ENCODE results near the gene PPP1R14B. TPM values are rescaled to one million over a fixed set of nuclear protein-coding genes. Genes with fewer than 3 reads are reported as not detected.

PPP1R14B gene
- total and polyA plus RNA-seq, 2 of the 13 experiments (the other 11 are each of a cell fraction or from before 2014, with no cell fraction given), result 110 to 148 TPM

DNA sequence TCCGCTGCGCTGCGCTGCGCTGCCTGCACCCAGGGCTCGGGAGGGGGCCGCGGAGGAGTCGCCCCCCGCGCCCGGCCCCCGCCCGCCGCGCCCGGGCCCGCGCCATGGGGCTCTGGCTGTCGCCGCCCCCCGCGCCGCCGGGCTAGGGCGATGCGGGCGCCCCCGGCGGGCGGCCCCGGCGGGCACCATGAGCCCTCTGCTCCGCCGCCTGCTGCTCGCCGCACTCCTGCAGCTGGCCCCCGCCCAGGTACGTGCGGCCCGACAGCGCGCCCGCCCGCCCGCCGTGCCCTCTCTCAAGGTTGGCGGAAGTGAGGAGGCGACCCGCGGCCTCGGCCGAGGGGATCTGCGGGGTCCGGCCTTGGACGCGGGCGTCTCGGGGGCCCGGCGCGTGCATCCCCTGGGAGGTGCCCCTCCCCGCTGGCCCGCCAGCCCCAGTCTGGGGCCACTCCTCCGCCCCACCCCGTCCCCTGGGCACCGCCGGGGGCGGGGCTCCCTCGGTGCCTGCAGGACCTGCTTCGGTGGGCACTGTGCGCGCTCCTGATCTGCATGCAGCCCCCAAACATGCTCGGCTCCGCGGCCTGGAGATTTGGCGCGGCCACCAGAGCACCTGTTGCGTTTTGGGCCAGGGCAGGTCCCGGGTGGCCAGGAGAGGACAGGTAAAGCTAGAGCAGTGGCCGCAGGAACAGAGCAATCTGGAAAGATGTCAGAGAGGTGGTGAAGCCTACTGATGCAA is 11.9 kb downstream of the PPP1R14B start (continued):
- 0 out of 2 replicates have a peak, but pooled peaks have one; percentile 59 for TF ChIP-seq AHR (CRISPR knock-in tag; IDR thresholded peaks at IDR 0.05)
- TF ChIP-seq MED8 (CRISPR knock-in tag; IDR thresholded peaks at IDR 0.05; ENCODE audit: insufficient replicate concordance), result no peak
- TF ChIP-seq, protein P1, sequence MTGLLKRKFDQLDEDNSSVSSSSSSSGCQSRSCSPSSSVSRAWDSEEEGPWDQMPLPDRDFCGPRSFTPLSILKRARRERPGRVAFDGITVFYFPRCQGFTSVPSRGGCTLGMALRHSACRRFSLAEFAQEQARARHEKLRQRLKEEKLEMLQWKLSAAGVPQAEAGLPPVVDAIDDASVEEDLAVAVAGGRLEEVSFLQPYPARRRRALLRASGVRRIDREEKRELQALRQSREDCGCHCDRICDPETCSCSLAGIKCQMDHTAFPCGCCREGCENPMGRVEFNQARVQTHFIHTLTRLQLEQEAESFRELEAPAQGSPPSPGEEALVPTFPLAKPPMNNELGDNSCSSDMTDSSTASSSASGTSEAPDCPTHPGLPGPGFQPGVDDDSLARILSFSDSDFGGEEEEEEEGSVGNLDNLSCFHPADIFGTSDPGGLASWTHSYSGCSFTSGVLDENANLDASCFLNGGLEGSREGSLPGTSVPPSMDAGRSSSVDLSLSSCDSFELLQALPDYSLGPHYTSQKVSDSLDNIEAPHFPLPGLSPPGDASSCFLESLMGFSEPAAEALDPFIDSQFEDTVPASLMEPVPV (CRISPR knock-in tag; IDR thresholded peaks at IDR 0.05), result no peak
- TF ChIP-seq SIN3B (IDR thresholded peaks at IDR 0.05; ENCODE audit: low read length), result no peak
- no peak; the same call in 1 of the 2 replicates for TF ChIP-seq PHF21A (CRISPR knock-in tag; IDR thresholded peaks at IDR 0.05)
- TF ChIP-seq, protein P2, sequence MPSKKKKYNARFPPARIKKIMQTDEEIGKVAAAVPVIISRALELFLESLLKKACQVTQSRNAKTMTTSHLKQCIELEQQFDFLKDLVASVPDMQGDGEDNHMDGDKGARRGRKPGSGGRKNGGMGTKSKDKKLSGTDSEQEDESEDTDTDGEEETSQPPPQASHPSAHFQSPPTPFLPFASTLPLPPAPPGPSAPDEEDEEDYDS (CRISPR knock-in tag; IDR thresholded peaks at IDR 0.05), result no peak
- TF ChIP-seq, protein P3, sequence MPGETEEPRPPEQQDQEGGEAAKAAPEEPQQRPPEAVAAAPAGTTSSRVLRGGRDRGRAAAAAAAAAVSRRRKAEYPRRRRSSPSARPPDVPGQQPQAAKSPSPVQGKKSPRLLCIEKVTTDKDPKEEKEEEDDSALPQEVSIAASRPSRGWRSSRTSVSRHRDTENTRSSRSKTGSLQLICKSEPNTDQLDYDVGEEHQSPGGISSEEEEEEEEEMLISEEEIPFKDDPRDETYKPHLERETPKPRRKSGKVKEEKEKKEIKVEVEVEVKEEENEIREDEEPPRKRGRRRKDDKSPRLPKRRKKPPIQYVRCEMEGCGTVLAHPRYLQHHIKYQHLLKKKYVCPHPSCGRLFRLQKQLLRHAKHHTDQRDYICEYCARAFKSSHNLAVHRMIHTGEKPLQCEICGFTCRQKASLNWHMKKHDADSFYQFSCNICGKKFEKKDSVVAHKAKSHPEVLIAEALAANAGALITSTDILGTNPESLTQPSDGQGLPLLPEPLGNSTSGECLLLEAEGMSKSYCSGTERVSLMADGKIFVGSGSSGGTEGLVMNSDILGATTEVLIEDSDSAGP (CRISPR knock-in tag; IDR thresholded peaks at IDR 0.05; ENCODE audit: borderline replicate concordance), result no peak
- no peak for TF ChIP-seq NFATC3 (CRISPR knock-in tag; IDR thresholded peaks at IDR 0.05)
- TF ChIP-seq SALL1 (CRISPR knock-in tag; IDR thresholded peaks at IDR 0.05), result peak; percentile 46; the same call in 1 of the 2 replicates
- TF ChIP-seq ZNF556 (CRISPR knock-in tag; IDR thresholded peaks at IDR 0.05; ENCODE audit: borderline replicate concordance), result no peak
- 0 out of 2 replicates have a peak, but pooled peaks have one; percentile 53 for TF ChIP-seq MXD4 (CRISPR knock-in tag; IDR thresholded peaks at IDR 0.05)
- no peak for TF ChIP-seq ZNF782 (CRISPR knock-in tag; IDR thresholded peaks at IDR 0.05; ENCODE audit: borderline replicate concordance)
- TF ChIP-seq SP4 (CRISPR knock-in tag; IDR thresholded peaks at IDR 0.05), result peak; percentile 60
- no peak for TF ChIP-seq AGO2 (optimal IDR thresholded peaks at IDR 0.05; ENCODE audit: low read depth, low read length)
- TF ChIP-seq, protein P4, sequence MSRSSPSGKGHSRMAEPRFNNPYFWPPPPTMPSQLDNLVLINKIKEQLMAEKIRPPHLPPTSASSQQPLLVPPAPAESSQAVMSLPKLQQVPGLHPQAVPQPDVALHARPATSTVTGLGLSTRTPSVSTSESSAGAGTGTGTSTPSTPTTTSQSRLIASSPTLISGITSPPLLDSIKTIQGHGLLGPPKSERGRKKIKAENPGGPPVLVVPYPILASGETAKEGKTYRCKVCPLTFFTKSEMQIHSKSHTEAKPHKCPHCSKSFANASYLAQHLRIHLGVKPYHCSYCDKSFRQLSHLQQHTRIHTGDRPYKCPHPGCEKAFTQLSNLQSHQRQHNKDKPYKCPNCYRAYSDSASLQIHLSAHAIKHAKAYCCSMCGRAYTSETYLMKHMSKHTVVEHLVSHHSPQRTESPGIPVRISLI (CRISPR knock-in tag; IDR thresholded peaks at IDR 0.05; ENCODE audit: borderline replicate concordance), result no peak
- 0 out of 2 replicates have a peak, but pooled peaks have one; percentile 19 for TF ChIP-seq ZNF746 (CRISPR knock-in tag; IDR thresholded peaks at IDR 0.05)
- no peak for TF ChIP-seq SP2 (CRISPR knock-in tag; IDR thresholded peaks at IDR 0.05)
- TF ChIP-seq, protein P5, sequence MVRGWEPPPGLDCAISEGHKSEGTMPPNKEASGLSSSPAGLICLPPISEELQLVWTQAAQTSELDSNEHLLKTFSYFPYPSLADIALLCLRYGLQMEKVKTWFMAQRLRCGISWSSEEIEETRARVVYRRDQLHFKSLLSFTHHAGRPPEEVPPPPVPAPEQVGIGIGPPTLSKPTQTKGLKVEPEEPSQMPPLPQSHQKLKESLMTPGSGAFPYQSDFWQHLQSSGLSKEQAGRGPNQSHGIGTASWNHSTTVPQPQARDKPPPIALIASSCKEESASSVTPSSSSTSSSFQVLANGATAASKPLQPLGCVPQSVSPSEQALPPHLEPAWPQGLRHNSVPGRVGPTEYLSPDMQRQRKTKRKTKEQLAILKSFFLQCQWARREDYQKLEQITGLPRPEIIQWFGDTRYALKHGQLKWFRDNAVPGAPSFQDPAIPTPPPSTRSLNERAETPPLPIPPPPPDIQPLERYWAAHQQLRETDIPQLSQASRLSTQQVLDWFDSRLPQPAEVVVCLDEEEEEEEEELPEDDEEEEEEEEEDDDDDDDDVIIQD (CRISPR knock-in tag; IDR thresholded peaks at IDR 0.05; ENCODE audit: low read depth), result peak; percentile 18; the same call in 1 of the 2 replicates
- TF ChIP-seq ZFP36 (IDR thresholded peaks at IDR 0.05; ENCODE audit: borderline replicate concordance, low read depth, low read length, partially characterized antibody), result no peak
- no peak for TF ChIP-seq ZNF329 (CRISPR knock-in tag; IDR thresholded peaks at IDR 0.05; ENCODE audit: low read depth)
- TF ChIP-seq FOXK2 (IDR thresholded peaks at IDR 0.05), result no peak
- TF ChIP-seq ZNF878 (CRISPR knock-in tag; IDR thresholded peaks at IDR 0.05), result no peak

Measured in HepG2 (cell line).